ENCODE data around the gene VPS13D.
A peak's percentile ranks its signal among the peaks of the same experiment; 100 is the strongest.

VPS13D gene

GRCh38 chr1:12338823-12339222 is 109.0 kb downstream of the VPS13D start:
- no peak for DNase-seq

DNA sequence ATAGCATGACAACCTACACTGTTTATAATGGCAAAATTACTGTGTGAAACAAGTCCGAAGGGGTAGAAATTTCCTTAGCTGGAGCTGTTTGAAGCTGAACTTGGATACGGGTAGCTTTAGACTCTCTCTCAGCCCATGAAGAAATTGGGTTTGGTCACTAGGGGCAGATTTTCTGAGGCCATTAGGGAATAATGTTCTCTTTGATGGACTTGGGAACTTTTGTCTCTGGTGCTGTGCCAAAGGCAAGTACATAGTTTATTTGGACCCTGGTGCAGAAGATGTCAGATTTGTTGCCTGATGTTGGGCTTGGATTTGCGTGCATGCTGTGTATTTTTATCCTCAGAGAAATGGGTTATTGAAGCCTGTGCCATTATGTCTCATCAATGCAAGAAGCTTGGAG is 109.6 kb downstream of the VPS13D start:
- no peak for DNase-seq

DNA sequence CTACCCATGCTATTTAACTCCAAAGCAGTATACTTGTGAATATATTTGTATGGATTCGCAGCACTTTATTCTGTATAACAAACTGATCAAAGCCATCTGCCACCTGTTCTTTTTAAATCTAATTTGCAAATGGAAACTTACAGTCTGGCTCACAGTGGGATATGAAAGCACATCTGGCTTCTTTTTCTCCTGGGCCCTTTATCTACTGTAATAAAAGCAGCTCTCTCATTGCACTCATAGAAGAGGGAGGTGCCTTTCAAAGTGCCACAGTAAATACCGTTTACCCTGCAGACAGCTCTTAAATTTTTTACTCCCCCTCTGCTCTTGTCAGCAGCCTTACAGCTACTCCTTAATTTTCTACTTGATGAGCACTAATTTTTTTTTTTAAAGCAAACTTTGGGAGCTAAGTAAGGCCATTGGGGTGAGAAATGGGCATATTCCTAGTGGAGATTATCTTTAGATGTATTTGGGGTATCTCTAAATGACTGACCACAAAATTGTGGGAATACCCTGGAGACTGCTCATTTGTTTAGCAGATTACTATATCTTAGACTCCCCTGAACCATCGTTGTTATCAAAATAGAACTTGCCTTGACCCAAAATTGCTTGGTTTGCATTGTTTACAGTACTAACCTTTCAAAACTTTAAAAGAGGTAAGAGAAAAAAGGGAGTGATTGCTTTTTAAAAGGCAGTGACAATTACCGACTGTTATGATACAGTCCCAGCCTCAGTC is 110.1 kb downstream of the VPS13D start:
- no peak for DNase-seq

DNA sequence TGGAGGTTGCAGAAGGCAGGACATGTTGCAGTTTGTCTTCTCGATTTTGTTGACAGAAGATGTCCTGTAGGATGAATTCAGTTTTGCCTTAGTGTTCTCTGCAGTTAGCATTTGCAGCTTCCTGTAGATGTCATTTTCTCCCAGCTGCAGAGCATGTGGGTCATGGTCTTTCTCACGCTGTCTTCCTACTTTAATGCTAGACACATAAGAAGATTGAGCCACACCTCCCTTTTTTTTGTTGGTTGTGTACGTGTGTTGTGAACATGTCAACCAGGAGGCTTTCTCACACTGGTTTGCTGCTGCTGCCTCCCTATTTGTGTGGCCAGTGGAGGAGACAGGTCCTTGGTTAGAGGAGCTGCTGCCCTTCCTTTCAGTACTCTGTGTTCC is 110.7 kb downstream of the VPS13D start:
- no peak for DNase-seq

DNA sequence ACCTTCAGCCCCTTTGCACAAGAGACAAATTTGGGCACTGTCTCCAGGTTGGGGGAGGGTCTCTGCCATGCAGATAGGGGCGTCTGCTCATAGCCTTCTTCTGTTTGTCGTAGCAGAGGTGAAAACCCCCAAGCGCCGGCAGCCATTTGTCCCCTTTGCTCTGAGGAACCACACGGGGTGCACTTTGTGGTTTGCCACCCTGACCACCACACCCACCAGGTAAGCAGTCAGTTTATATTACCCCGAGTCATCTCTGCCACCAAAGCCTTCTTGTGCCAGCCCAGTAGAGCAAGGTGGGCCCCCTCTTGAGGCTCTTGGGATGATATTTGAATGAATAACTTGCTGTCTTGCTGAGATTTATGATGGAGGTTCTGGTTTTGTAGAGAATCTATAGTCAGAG is 111.8 kb downstream of the VPS13D start:
- DNase-seq: peak; percentile 40

DNA sequence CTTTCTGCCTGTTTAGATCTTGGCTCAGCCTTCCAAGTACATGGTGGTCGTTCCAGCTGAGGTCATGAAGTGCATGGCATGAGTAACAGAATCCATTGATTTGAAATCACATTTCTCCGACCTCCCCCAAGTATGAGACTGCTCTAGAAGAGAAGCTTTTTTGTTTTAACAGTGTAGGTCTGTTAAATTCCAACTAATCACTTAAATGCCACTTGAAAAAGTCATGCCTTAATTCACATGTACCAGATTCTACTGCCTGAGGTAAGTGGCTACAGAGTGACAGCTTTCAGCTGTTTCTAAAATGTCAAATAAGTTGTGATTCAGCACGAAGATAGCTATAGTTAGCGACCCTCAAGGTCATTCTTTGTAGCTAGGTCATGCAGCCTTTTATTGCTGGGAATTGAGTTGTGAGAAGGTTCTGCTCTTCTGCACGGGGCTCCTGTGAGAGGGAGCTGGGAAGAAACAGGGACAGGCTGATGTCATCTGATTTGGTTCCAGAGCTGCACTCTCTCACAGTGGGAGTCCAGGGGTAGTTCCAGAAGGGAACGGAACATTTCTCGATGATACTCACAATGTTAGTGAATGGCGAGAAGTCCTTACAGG is 112.7 kb downstream of the VPS13D start:
- DNase-seq: no peak

- DNase-seq: no peak
Observed at GRCh38 chr1:12343823-12344487, 114.1 kb downstream of the VPS13D start.

DNA sequence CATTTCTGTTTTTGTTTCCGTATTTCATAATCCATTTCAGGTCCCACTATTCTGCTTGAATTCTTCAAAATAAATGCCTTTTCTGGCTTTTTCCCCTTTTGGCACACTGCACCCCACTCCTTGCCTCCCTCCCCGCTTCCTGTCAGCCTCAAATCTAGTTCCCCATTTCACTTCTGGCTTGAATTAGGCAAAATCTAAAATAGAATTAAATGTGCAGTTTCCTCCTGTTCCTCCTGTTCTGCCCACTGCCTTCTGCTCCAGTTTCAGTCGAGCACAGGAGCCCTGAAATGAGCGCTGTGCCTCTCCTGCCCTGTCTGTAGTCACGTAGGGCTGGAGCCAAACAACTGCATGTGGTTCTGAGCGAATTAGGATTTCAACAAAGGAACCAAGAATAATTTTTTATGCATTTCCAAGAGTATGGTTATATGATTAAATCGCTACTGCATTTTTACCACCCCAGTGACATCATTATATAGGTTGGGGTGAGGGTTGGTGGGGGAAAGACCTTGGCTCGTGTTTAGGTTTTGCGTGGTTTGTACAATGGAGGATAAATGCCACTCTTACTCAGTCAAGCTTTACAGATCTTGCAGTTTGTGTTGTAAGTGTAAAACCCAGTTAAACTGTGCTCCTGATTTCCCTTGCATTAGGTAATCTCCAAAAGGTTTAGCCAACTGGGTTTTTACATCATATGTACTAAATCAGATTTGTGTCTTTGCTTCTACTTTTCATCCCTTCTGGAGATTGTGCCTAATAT is 114.9 kb downstream of the VPS13D start:
- peak; percentile 29 for DNase-seq

DNA sequence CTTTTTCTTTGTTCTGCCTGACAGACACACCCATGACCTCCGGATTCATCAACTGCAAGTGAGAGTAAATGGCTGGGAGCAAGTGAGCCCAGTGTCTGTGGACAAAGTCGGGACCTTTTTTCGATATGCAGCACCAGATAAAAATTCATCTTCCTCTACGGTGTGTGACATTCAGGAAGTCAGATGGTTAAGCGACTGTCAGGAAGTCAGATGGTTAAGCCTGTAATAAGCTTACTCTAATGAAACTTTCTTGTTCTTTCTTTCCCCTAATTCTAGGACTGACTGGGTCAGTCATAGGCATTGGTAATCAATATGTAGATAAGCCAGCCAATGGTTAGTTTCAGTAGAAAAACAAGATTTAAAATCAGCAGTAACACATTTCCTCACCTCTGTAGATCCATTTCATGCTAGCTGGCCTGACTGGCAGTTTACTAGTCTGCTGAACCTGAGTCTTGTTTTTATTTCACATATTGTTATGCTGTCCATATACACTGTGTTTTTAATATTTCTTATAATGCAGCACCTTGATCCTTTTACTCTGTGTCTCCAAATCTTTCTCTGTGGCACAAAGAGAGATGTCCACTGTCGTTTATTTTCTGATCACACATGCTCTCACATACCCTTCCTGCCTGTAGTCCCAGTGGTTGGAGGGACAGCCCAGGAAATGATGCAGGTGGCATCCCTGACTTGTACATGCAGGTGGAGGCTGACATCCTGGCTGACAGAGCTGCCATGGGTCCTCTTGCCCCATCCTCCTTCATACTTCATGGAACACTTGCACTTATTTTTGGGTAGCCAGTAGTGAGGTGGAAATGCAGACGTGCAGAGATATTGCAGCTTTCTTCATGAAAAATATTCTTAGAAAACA is 115.8 kb downstream of the VPS13D start:
- DNase-seq: no peak

DNA sequence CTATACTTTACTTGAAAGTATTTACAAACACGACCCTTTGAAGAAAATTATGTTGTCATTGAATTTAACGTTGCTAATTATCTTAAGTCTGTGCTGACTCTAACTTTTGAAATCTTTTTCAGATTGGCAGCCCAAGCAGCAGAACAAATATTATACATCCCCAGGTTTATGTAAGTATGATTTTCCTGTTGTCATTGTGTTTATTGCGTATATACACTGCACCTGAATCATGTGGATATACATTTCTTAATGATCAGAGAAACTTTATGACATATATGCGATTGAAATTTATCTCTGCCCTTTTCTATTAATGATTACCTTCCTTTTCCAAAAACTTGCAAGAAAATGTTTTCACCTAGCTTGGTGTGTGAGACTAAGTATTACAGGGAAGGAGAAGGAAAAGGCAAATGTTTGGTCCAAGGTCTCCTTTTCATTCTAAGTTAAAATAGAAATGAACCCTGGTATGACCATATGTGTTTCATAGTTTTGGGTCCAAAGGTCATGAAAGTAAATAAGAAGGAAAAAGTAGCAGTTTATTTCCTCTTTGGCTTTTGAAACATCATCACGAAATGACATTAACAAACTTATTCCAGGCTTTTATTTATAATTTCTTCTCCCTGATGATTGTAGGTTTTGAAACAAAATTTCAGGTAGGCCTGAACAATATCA is 116.8 kb downstream of the VPS13D start:
- no peak for DNase-seq

DNA sequence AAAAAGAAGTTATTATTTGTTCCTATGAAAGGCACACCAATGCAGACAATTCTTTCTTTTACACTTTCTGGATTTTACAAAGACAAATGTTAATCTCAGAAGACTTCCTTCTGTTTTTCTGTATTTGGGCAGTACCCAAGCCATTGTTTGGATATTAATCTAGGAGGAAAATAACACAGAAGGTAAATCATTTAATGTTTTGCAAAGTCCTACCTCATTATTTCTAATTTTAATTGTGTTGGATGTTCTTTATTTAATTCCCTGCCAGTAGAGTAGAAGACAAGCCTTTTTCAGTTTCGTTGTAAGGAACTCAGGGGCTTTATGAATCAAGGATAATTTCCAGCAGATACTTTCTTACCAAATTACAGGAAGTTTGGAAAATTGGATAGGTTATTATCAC is 118.3 kb downstream of the VPS13D start:
- DNase-seq: no peak

GRCh38 chr1:12353981-12354380 is 124.2 kb downstream of the VPS13D start:
- DNase-seq: no peak

DNA sequence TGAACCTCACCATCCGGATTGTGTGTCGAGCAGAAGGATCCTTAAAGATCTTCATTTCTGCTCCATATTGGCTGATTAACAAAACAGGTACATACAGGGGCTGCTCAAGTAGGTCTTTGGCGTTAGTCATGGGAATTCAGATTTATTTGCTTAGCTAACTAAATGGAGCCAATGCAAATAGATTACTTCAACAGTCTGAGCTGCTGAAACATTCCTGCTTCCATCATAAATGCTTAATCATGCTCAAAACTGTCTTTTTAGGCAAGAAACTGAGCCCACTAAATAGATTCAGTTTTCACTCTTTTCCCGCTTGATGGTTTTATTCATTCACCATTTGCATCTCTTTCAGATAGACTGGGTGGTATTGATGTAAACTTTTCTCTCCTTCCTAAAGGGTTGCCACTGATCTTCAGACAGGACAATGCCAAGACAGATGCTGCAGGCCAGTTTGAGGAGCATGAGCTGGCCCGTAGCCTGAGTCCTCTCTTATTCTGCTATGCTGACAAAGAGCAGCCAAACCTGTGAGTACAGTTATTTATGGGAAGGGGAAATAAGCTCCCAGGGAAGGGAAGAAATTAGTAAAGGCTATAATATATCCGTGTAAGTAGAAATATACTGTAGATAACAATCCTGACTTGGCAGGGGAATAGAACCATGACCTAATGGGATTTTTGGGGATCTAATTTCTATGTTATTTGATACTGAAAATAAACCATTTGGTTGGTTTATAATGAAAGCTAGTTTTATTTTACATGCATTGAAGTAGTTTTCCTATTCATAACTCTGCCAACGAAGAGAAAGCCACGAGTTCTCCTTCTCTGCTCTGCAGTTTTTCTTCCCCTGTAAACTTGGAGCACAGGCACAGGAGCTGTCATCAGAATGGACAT is 126.4 kb downstream of the VPS13D start:
- no peak for DNase-seq

- no peak for DNase-seq
Observed at GRCh38 chr1:12358499-12358898, 128.7 kb downstream of the VPS13D start.

DNA sequence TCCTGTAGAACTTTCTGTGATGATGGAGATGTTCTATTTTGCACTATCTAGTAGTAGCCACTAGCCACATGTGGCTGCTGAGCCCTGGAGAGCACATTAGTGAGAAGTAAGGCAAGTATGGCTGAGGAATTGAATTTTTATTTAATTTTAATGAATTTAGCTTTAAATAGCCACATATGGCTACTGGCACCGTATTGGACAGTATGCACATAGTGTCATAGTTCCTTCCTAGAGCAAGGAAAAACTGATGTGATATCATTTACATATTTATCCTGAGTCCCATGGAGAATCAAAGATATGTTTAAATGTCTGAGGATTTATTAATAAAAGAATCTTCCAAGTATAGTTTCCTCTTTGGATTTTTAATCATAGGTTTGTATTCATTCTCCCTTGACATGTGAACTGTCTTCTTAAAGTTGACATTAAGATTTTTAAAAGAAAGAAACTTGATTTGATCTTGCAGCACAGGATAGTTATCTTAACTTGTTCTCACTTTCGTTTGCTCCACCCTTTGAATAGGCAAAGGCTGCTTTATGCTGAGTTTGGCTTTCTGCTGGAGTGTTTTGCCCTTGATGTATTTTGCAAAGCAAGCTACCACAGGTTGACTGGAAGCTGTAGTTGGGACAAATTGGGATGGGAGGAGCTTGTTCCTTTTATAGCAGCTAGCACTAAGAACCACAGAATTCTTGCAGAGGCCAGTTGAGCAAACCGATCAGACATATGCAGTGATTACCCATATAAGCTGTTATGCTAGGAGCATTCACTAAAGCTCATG is 129.7 kb downstream of the VPS13D start:
- DNase-seq: no peak

- no peak for DNase-seq
Observed at GRCh38 chr1:12368646-12369045, 138.8 kb downstream of the VPS13D start.

GRCh38 chr1:12369258-12369657 is 139.4 kb downstream of the VPS13D start:
- DNase-seq: no peak

- no peak for DNase-seq
Observed at GRCh38 chr1:12370333-12370975, 140.6 kb downstream of the VPS13D start.

DNA sequence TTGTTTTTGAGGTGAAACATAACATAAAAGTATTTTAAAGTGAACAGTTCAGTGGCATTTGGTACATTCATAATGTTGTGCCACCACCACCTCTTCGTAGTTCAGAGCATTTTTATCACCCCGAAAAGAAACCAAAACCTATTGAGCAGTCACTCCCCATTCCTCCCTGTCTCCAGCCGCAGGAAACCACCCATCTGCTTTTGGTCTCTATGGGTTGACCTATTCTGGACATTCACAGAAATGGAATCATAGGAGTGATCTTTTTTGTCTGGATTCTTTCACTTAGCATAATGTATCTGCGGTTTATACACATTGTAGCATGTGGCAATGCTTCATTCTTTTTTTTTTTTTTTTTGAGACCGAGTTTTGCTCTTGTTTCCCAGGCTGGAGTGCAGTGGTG is 141.2 kb downstream of the VPS13D start:
- DNase-seq: no peak

DNA sequence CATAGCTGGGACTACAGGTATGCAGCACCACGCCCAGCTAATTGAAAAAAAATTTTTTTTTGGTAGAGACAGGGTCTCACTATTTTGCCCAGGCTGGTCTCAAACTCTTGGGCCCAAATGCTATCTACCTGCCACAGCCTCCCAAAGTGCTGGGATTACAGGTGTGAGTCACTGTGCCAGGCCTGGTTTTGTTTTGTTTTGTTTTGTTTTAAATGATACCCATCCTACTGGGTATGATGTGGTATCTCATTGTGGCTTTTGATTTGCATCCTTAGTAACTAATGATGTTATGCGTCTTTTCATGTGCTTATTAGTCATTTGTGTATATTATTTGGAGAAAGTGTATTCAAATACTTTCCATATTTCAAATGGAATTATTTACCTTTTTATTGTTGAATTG is 142.3 kb downstream of the VPS13D start:
- DNase-seq: no peak
